K562 (cell line): ENCODE results near the gene PLEKHS1.

Source experiments
- DPF2 ChIP-seq: fragments of 450-650 bp; IDR thresholded peaks from 2 replicates; pipeline ENCODE4 v1.6.1; 2016
- EP300 ChIP-seq: IDR thresholded peaks from 2 replicates; pipeline ENCODE4 v1.6.1; 2012; ENCODE audit warnings: low read length, improper control_type of control experiment
- EZH2 ChIP-seq: IDR thresholded peaks from 2 replicates; pipeline ENCODE4 v1.6.1; 2012; ENCODE audit warnings: low read depth, mild to moderate bottlenecking, inconsistent platforms, low read length, borderline replicate concordance
- HNRNPLL ChIP-seq: fragments of 200-400 bp; formaldehyde crosslinking; IDR thresholded peaks from 2 replicates; pipeline ENCODE4 v1.6.1; 2017; ENCODE audit warnings: low read length, low read depth, mild to moderate bottlenecking; ENCODE audit not compliant: poor library complexity, severe bottlenecking
- RERE ChIP-seq: sonication (generic); formaldehyde crosslinking; IDR thresholded peaks from 2 replicates; pipeline ENCODE4 v1.8.0; 2023; ENCODE audit warnings: missing genetic modification reagents, mild to moderate bottlenecking, borderline replicate concordance
- STAT6 ChIP-seq: sonication (generic); formaldehyde crosslinking; IDR thresholded peaks from 2 replicates; pipeline ENCODE4 v1.8.1; 2023; ENCODE audit warnings: mild to moderate bottlenecking, missing genetic modification reagents
- UBTF ChIP-seq, 2 experiments: IDR thresholded peaks; 2 replicates each; pipeline ENCODE4 v1.6.1; 2012; ENCODE audit warnings: improper control_type of control experiment in 2 of 2, low read depth in 2 of 2, low read length in 2 of 2, borderline replicate concordance in 1 of 2
- USF2 ChIP-seq: sonication (generic); formaldehyde crosslinking; IDR thresholded peaks from 2 replicates; pipeline ENCODE4 v1.5.0; 2020; ENCODE audit warnings: missing genetic modification reagents
- ZNF316 ChIP-seq: fragments of 450-650 bp; IDR thresholded peaks from 2 replicates; pipeline ENCODE4 v1.6.1; 2016
- ZNF384 ChIP-seq: IDR thresholded peaks from 2 replicates; pipeline ENCODE4 v1.6.1; 2012; ENCODE audit warnings: low read depth, low read length, improper control_type of control experiment
- ZNF785 ChIP-seq: fragments of 250-450 bp; sonication (Bioruptor Pico); IDR thresholded peaks from 2 replicates; pipeline ENCODE4 v1.4.0; 2020; ENCODE audit warnings: mild to moderate bottlenecking

- TF ChIP-seq ZNF384: no peak
- no peak for TF ChIP-seq RERE (CRISPR knock-in tag)
- TF ChIP-seq USF2 (CRISPR knock-in tag): no peak
- TF ChIP-seq HNRNPLL: no peak
- no peak for TF ChIP-seq DPF2
- no peak for TF ChIP-seq EP300
- TF ChIP-seq UBTF (IDR thresholded peaks at IDR 0.05; ENCODE audit: borderline replicate concordance in 1 of 2, low read depth in 2 of 2, low read length in 2 of 2): no peak
- no peak for TF ChIP-seq EZH2
- no peak for TF ChIP-seq STAT6
- TF ChIP-seq ZNF316: no peak
- TF ChIP-seq ZNF785 (CRISPR knock-in tag): no peak
These were observed 39.5 kb upstream of the PLEKHS1 start for GRCh38 chr10:113712024-113712423.
